ENCODE results near the gene LCP2. TPM values are rescaled to one million over a fixed set of nuclear protein-coding genes. Genes with fewer than 3 reads are reported as not detected.

Gene LCP2
- total RNA-seq, 1 donor from 2014 or later: not detected

DNA sequence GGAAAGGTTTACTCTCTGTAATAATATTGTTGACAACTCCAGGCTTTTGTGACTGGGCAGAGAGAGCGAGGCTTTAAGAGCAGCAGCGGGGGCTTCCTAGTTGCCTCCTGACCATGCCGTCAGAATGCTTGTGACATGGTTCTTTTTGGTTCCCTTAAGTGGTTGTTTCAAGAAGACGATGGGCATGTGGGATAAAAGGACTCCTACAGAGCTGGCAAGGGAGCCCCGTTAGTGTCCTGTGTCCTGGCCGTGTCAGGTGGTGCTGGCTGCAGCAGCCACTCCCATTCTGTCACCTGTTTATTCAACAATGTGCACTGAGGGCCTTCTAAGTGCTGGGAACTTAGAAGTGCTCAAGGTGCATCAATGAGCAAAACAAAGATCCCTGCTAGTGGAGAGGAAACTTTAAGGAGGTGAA is 19.7 kb downstream of the LCP2 start:
- no peaks in the 10 kb centered on the region for H3K9me3 ChIP-seq (ENCODE audit: low read depth)
- DNase-seq (ENCODE audit: low spot score): no peak
- H3K36me3 Mint-ChIP-seq: no peaks in the 10 kb centered on the region
- peaks cover 8% of the 10 kb centered on the region for H3K27me3 ChIP-seq
- H3K4me3 ChIP-seq: no peak overlapping the region
- no peaks in the 10 kb centered on the region for H3K79me2 ChIP-seq (ENCODE audit: low read depth)
- H3K27ac ChIP-seq: no peak overlapping the region
- no peak overlapping the region for H3K4me3 Mint-ChIP-seq
- H3K4me1 ChIP-seq: peaks cover 35% of the 10 kb centered on the region
- peaks cover 23% of the 10 kb centered on the region for H3F3A ChIP-seq (ENCODE audit: low read depth)
- H2AFZ ChIP-seq (replicated peaks): no peak overlapping the region
- peaks cover 12% of the 10 kb centered on the region for H3K27me3 Mint-ChIP-seq (ENCODE audit: insufficient read depth, low read depth)
- no peaks in the 10 kb centered on the region for H3K36me3 ChIP-seq
- TF ChIP-seq, protein P1, sequence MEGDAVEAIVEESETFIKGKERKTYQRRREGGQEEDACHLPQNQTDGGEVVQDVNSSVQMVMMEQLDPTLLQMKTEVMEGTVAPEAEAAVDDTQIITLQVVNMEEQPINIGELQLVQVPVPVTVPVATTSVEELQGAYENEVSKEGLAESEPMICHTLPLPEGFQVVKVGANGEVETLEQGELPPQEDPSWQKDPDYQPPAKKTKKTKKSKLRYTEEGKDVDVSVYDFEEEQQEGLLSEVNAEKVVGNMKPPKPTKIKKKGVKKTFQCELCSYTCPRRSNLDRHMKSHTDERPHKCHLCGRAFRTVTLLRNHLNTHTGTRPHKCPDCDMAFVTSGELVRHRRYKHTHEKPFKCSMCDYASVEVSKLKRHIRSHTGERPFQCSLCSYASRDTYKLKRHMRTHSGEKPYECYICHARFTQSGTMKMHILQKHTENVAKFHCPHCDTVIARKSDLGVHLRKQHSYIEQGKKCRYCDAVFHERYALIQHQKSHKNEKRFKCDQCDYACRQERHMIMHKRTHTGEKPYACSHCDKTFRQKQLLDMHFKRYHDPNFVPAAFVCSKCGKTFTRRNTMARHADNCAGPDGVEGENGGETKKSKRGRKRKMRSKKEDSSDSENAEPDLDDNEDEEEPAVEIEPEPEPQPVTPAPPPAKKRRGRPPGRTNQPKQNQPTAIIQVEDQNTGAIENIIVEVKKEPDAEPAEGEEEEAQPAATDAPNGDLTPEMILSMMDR (IDR thresholded peaks at IDR 0.05): no peak
- TF ChIP-seq EZH2 (IDR thresholded peaks at IDR 0.05) (no peak), EZH2phosphoT487 (IDR thresholded peaks at IDR 0.05) (no peak)
- H3K9me3 Mint-ChIP-seq: no peaks in the 10 kb centered on the region
- peaks cover 27% of the 10 kb centered on the region for H3K4me1 Mint-ChIP-seq
- no peak overlapping the region for H3K27ac Mint-ChIP-seq
- no peak overlapping the region for H3K4me2 ChIP-seq
- no peak overlapping the region for H3K9ac ChIP-seq
- H4K20me1 ChIP-seq (ENCODE audit: low read depth): no peaks in the 10 kb centered on the region

DNA sequence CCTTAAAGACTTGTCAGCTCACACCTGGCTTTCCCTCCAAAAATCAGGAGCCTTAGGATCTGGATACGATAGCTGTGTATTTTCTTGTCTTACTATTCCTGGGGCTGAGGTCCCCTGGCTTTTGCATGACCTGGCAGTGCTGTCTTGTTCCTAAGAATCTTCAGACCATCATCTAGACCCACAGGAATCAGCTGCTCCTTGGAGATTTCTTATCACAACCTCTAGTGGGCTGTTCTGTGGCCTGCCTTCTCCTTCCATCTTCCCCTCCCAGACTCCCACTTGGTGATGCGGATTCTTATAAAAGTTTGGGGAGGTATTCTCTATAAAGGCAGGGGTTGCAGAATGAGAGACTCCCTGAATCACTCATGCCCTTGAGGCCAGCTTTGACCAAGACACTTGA is 21.4 kb downstream of the LCP2 start:
- Histone ChIP-seq H3K27ac (no peak overlapping the region), H3K4me1 (peaks cover 35% of the 10 kb centered on the region), H3K4me3 (no peak overlapping the region), H4K20me1 (ENCODE audit: low read depth) (no peaks in the 10 kb centered on the region), H3K36me3 (no peaks in the 10 kb centered on the region), H3K79me2 (ENCODE audit: low read depth) (no peaks in the 10 kb centered on the region), H3K4me2 (no peak overlapping the region), H3K9ac (no peak overlapping the region), H3K9me3 (ENCODE audit: low read depth) (no peaks in the 10 kb centered on the region), H2AFZ (replicated peaks) (no peak overlapping the region), H3F3A (ENCODE audit: low read depth) (peaks cover 23% of the 10 kb centered on the region), H3K27me3 (peaks cover 8% of the 10 kb centered on the region)
- Mint-ChIP-seq H3K27me3 (ENCODE audit: insufficient read depth, low read depth) (peaks cover 9% of the 10 kb centered on the region), H3K9me3 (no peaks in the 10 kb centered on the region), H3K27ac (no peak overlapping the region), H3K4me3 (no peak overlapping the region), H3K36me3 (no peaks in the 10 kb centered on the region), H3K4me1 (peaks cover 32% of the 10 kb centered on the region)
- no peak for DNase-seq (ENCODE audit: low spot score)
- no peak for TF ChIP-seq EZH2 (IDR thresholded peaks at IDR 0.05)
- TF ChIP-seq, protein P1 (IDR thresholded peaks at IDR 0.05): no peak
- TF ChIP-seq EZH2phosphoT487 (IDR thresholded peaks at IDR 0.05): no peak

DNA sequence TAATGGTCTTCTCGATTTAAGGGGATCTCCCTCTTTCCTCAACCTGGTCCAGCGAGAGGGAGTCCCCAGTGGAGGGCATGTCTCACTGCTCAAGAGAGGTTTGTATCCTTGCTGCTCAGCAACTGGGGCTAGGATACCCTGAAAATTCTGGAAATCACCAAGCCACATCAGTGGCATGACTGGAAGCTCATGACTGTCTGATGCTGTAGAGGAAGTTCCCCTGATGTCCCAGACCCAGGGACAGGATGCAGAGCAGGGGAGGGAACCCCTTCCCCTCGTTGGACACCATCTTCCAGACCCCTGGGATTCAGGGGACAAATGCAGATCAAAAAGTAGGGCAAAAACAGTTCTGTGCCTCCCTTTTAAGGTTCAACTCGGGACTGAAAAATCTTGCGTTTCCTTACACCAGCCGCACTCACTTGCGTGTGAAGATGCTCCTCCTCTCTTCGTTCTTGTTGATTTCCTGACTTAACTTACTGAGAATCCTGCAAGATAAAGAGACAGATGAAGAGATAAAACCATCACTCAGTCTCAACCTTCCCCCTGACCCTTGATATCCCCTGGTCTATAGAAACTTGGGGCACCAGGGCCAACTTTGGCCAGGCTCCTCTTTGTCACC is 22.1 kb downstream of the LCP2 start:
- H3K4me1 ChIP-seq: peaks cover 32% of the 10 kb centered on the region
- H3K4me1 Mint-ChIP-seq: peaks cover 32% of the 10 kb centered on the region
- no peak overlapping the region for H3K4me2 ChIP-seq
- peak overlapping the region; percentile 29 for H3K27ac Mint-ChIP-seq
- peaks cover 7% of the 10 kb centered on the region for H3K27me3 Mint-ChIP-seq (ENCODE audit: insufficient read depth, low read depth)
- no peaks in the 10 kb centered on the region for H3K36me3 ChIP-seq
- no peak for DNase-seq (ENCODE audit: low spot score)
- H3K9me3 Mint-ChIP-seq: no peaks in the 10 kb centered on the region
- TF ChIP-seq, protein P1 (IDR thresholded peaks at IDR 0.05): no peak
- no peak for TF ChIP-seq EZH2phosphoT487 (IDR thresholded peaks at IDR 0.05)
- H3K79me2 ChIP-seq (ENCODE audit: low read depth): no peaks in the 10 kb centered on the region
- H3F3A ChIP-seq (ENCODE audit: low read depth): peaks cover 20% of the 10 kb centered on the region
- no peak overlapping the region for H3K4me3 ChIP-seq
- H4K20me1 ChIP-seq (ENCODE audit: low read depth): no peaks in the 10 kb centered on the region
- no peak overlapping the region for H3K27ac ChIP-seq
- peaks cover 8% of the 10 kb centered on the region for H3K27me3 ChIP-seq
- H3K4me3 Mint-ChIP-seq: no peak overlapping the region
- no peak overlapping the region for H3K9ac ChIP-seq
- H3K9me3 ChIP-seq (ENCODE audit: low read depth): no peaks in the 10 kb centered on the region
- no peak overlapping the region for H2AFZ ChIP-seq (replicated peaks)
- no peaks in the 10 kb centered on the region for H3K36me3 Mint-ChIP-seq
